ENCODE measurements around the gene TIAM2.
A peak's percentile ranks its signal among the peaks of the same experiment; 100 is the strongest.
"Not testable (repeated sequence)": the region's sequence is repeated elsewhere in the genome, so short reads cannot be mapped to it uniquely, and the experiment has no call there.

The TIAM2 gene

DNA sequence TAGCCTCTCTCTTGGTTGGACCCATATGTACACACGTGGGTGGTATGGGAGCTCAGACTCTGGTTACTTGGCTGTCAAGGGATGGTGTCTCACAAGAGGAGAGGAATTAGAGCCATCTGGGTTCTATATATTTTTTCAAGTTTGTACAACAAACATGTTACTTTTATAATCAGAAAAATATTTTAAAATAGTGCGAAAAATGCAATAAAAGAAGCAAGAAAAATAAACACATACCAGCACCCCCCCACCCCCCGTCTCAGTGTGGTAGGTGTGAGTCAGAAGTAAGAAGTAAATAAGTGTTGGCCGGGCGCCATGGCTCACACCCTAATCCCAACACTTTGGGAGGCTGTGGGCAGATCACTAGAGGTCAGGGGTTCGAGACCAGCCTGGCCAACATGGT lies 2.1 kb upstream of the TIAM2 start:
- DNase-seq = no peak

DNA sequence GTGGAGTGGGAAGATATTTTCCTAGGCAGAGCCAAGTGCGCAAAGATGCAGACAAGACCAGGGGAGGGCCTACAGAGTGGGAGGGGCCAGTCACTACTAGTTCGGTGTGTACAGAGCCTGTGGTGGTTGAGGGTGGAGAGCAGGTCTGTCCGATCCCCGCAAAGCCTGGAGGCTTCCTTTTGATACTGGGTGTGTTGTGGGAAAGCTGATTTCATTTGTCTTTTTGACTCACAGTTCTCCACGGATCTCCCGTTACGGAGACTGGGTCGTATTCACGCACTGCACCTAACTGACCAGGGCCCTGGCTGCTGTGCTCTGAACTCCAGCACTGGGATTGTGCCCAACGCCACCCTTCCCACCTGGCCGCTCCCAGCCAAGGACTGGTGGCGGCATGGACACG lies 1.4 kb upstream of the TIAM2 start:
- no peak for DNase-seq

- no peak for DNase-seq
Measured at GRCh38 chr6:154994836-154995253, 270 bp upstream of the TIAM2 start.

- no peak for DNase-seq
Measured at GRCh38 chr6:154996016-154996590, 988 bp downstream of the TIAM2 start.

GRCh38 chr6:154996841-154997311 lies 1.8 kb downstream of the TIAM2 start:
- no peak for DNase-seq

- no peak for DNase-seq
Measured at GRCh38 chr6:154998855-154999254, 3.7 kb downstream of the TIAM2 start.

DNA sequence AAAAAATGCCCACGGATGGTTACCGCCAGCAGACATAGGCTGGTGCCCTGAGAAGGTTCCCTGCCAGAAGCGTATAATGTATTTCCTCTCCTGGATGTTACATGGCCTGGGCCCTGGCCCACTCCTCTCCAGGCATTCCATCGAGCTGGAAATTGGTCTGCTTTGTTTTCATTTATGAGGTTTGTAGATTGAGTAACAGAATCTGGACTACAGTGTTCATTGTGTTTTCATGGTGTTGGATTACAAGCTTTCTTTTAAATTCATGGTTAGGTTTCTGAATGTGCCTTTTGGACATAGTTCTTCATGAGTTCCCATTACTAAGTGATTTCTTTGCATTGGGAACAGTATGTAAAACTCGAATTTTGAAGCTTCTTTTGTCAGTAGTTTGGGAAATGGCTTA lies 6.4 kb downstream of the TIAM2 start:
- DNase-seq = no peak

DNA sequence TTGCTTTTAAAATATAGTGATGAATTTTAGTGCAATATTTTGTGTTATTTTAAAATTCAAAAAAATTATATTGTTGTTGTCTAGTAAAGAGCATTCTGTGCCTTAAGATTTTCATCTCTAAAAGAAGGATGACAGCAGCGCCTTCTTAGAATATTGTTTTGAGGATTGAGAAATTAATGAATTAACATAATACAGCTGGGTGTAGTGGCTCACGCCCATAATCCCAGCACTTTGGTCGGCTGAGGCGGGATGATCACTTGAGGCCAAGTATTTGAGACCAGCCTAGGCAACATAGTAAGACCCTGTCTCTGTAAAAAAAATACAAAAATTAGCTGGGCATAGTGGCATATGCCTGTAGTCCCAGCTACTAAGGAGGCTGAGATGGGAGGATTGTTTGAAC lies 6.8 kb downstream of the TIAM2 start:
- no peak for DNase-seq

DNA sequence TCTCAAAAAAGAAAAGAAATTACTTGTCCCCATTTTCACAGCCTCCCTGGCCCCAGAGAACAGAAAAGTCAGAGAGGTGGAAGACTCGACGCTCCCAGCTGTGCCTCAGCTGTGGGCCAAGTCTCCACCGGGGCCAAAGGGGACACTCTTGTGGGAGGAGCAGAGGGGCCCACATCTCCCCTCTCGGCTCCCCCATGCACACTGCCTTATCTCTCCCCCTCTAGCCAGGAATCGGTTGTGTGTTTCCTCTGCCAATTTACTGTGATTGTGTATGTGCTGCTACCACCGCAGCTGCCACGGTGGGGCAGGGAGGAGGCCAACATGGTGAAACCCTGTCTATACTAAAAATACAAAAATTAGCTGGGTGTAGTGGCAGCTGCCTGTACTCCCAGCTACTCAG lies 8.4 kb downstream of the TIAM2 start:
- DNase-seq = no peak

GRCh38 chr6:155004017-155004416 lies 8.9 kb downstream of the TIAM2 start:
- no peak for DNase-seq

DNA sequence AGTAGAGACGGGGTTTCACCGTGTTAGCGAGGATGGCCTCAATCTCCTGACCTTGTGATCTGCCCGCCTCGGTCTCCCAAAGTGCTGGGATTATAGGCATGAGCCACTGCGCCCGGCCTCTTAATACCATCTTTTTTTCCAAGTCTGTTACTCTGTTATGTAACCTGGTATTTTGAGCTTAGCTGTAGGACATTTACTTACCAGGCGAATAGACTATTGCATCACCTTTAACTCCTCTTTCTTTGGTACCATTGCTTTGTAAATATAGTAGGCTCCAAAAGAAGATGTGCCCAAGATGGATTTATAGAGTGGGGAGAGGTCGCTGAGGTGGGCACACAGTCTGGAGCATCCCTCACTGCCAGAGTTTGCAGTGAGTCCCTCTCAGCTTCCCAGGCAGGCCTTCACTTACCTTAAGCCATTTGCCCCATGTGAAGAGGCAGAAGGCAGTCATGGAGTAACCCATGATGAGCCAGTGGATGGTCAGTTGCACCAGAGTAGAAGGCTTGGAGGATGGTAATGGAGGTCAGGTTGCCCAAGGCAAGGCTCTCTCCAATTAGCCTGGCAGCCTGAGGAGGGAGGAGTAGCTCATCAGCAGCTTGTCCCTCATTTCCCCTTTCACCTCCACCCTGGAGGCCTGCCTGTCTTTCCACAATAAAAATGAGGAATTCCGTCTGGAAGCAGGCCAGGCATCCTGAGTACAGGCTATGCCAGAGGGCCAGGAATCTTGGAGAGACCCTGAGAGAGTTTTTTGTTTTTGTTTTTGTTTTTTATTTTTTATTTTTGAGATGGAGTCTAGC lies 9.7 kb downstream of the TIAM2 start:
- DNase-seq = no peak

- DNase-seq = no peak
Measured at GRCh38 chr6:155008625-155009024, 13.5 kb downstream of the TIAM2 start.

DNA sequence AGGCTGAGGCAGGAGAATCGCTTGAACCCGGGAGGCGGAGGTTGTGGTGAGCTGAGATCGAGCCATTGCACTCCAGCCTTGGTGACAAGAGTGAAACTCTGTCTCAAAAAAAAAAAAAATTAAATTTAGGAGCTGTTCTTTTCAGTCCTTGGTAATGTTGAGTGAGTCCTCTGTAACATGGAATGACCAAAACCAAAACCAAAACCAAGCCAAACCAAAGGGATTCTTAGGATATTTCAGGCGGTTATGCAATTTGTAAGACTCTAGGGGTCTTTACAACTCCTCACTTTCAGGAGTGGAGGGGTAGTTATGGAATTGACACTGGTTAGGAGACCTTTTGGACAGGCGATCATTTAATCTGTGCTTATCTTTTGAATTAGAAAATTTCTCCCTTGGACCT lies 15.8 kb downstream of the TIAM2 start:
- no peak for DNase-seq

GRCh38 chr6:155011809-155012291 lies 16.7 kb downstream of the TIAM2 start:
- DNase-seq = no peak

- peak; percentile 75 for DNase-seq
Measured at GRCh38 chr6:155013457-155013876, 18.4 kb downstream of the TIAM2 start.

DNA sequence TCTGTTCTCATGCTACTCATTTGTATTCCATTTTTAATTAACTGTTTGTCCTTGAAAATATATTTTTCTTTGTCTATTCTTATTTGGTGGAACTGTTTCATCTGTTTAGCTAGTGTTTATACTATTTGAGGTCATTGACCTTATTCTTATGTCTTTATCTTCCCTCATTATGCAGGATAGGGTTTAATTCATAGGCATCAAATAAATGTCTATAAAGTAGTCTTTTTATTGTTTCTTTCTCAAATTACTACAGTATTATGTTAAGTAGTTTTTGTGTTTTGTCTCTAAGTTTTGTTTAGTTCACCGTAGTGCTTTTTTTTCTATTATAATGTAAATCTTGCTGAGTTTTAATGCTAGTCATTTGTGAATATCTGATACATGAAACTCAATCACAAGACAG lies 19.0 kb downstream of the TIAM2 start:
- no peak for DNase-seq

DNA sequence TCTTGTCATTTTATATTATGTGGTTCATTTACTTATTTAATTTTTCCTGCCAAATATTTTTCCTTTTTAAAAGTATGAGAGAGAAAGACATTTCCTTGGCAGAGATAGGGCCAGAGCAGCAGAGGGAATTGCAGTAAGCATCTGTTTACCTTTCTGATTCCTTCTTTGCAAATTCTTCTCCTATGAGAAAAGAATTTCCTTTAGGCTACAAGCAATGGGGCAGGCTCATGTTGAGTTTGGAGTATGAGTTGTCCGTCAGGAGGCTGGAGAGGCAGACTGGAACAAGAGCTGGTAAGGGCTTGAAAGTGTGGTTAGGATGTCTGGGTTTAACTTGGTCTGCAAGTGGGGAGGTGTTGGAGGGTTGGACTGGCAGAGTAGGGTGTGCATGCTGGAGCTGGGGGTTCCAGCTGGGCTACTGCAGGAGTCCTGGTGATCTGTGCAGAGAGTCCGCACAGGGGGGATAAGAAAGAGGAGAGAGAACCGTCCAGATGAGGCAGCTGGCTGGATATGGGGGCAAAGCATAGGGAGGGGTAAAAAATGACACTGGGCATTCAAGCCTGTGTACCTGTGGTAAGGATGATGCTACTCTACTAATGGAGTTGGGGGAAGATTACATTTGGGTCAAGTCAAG lies 19.7 kb downstream of the TIAM2 start:
- DNase-seq = no peak

GRCh38 chr6:155018415-155018814 lies 23.3 kb downstream of the TIAM2 start:
- not testable (repeated sequence) for DNase-seq

GRCh38 chr6:155021680-155022079 lies 26.6 kb downstream of the TIAM2 start:
- DNase-seq = no peak

- DNase-seq = no peak
Measured at GRCh38 chr6:155022721-155023120, 27.6 kb downstream of the TIAM2 start.

GRCh38 chr6:155023717-155024116 lies 28.6 kb downstream of the TIAM2 start:
- DNase-seq = no peak

DNA sequence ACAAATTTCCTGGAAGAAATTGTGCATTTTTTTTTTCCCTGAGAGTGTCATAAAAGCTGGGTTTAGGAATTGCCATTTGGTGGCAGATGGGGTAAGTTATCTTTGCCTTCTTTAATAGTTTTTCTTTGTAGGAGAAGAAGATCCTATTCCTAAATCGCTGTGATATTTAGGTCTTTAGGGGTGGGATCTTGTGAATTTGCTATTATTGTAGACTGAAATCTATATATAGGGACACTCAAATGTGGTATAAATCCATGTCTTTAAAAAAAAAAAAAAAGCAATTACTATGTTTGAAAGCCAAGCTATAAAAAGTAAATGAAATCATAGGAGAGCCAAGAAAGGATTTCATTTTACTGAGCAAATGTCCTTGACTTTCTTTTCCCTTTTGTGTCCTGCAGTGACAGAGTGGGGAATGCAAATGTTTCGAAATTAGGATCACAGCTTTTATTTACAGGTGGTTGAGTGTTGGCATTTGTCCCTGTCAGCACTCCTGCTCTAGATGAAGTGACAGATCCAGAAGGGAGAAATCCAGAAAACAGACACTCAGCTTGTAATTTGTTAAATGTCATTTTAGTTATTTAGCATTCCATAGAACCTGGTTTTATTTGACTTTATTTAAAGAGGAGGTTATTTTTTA lies 29.4 kb downstream of the TIAM2 start:
- DNase-seq = no peak

DNA sequence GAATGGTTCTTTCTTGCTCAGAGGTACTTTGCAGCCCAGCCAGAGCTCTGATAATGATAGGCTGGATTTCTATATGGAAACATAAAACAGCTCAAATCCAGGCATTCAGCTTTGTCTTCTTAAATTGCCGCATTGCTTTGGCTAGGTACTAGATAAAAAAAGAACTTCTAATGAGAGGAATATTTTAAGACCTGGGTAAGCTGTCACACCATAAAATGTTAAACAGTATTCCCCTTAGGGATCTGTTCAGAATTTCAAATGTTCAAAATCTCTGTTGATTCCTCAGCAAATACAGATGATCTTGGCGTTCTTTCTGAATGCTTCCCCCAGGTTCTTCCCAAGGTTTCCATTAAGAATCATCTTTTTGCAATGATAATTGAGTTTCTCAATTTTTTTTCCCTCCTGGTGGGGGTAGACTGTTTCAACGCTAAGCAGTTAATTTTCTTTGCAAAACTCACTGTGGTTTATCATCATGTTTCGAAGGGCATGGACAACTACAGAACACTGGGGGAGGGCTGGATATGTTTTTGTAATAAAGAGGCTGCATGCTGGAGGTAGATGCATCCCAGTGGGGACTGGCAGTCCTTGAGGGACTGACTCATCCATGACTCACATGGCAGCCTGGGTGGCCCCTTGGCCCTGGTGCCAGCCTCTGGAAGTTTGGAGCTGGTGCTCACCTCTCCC lies 31.0 kb downstream of the TIAM2 start:
- no peak for DNase-seq
